GM12873 (cell line): ENCODE data around the gene ITM2A.

Experiments
- CTCF ChIP-seq: IDR thresholded peaks from 2 replicates; pipeline ENCODE4 v1.5.1; 2012; ENCODE audit warnings: low read depth, mild to moderate bottlenecking, moderate library complexity, low read length, control low read depth; ENCODE audit not compliant: insufficient read depth; ENCODE audit errors: missing control alignments

ITM2A gene

GRCh38 chrX:79365591-79365990 lies 1.5 kb downstream of the ITM2A start:
- TF ChIP-seq CTCF = no peak

- no peak for TF ChIP-seq CTCF
Observed at GRCh38 chrX:79364306-79364705, 2.8 kb downstream of the ITM2A start.

- no peak for TF ChIP-seq CTCF
Observed at GRCh38 chrX:79361192-79361870, 5.8 kb downstream of the ITM2A start.

GRCh38 chrX:79336869-79337815 lies 30.0 kb downstream of the ITM2A start:
- TF ChIP-seq CTCF = no peak

GRCh38 chrX:79330022-79330421 lies 37.1 kb downstream of the ITM2A start:
- TF ChIP-seq CTCF = no peak

GRCh38 chrX:79325263-79325958 lies 41.7 kb downstream of the ITM2A start:
- no peak for TF ChIP-seq CTCF
